Sigmoid colon (tissue), 7 donors: ENCODE results near the gene NKX2-1. TPM values are rescaled to one million over a fixed set of nuclear protein-coding genes. Genes with fewer than 3 reads are reported as not detected.
A peak's percentile ranks its signal among the peaks of the same experiment; 100 is the strongest.

ENCODE experiments used
- DNase-seq: peaks from one replicate; pipeline ENCODE4 v3.0.0-alpha.2; 2019
- H3K27ac ChIP-seq, 4 donors: fragments of 200-600 bp; sonication (generic); one replicate each; pipeline ENCODE4 v1.5.1; 2016 to 2019; ENCODE audit warnings: mild to moderate bottlenecking in 1 of 4
- H3K27me3 ChIP-seq, 3 donors: fragments of 200-600 bp; sonication (generic); one replicate each; pipeline ENCODE4 v1.5.1; 2019; ENCODE audit warnings: mild to moderate bottlenecking in 1 of 3
- H3K36me3 ChIP-seq, 4 donors: fragments of 200-600 bp; sonication (generic); one replicate each; pipeline ENCODE4 v1.5.1; 2016 to 2019
- H3K4me1 ChIP-seq, 4 donors: fragments of 200-600 bp; sonication (generic); one replicate each; pipeline ENCODE4 v1.5.1; 2017 to 2019
- H3K4me3 ChIP-seq, 4 donors: fragments of 200-600 bp; sonication (generic); one replicate each; pipeline ENCODE4 v1.5.1; 2017 to 2019; ENCODE audit warnings: mild to moderate bottlenecking in 2 of 4, moderate library complexity in 1 of 4
- H3K9me3 ChIP-seq, 4 donors: fragments of 200-600 bp in 3 of 4; sonication (generic) in 3 of 4; one replicate each; pipeline versions ENCODE4 v1.5.1 to v1.6.1; 2013 to 2019
- EP300 ChIP-seq, 4 donors: sonication (generic); formaldehyde crosslinking; IDR thresholded peaks; one replicate each; pipeline ENCODE4 v1.6.1; 2017; ENCODE audit warnings: antibody characterized with exemption in 4 of 4
- POLR2A ChIP-seq, 2 donors: fragments of 450-650 bp; IDR thresholded peaks; one replicate each; pipeline ENCODE4 v1.6.1; 2016; ENCODE audit warnings: antibody characterized with exemption in 2 of 2, mild to moderate bottlenecking in 2 of 2, moderate library complexity in 2 of 2
- POLR2AphosphoS5 ChIP-seq, 4 donors: sonication (generic); formaldehyde crosslinking; IDR thresholded peaks; one replicate each; pipeline ENCODE4 v1.6.1; 2017; ENCODE audit warnings: antibody characterized with exemption in 4 of 4
- WGBS, 2 donors: extraction: QIAGEN DNeasy Blood & Tissue Kit; methylation state at CpG; one replicate each; pipeline ENCODE4 v1.1.7; 2013; 5-methylcytosine and 5-hydroxymethylcytosine counted together
- intact Hi-C: fragments of 100-400 bp; cut with DNase I; formaldehyde crosslinking; loops from one replicate; pipeline ENCODE4 v1.15.1; 2023
- polyA plus RNA-seq, 3 donors: library from polyadenylated mRNA; stranded (reverse); fragments of 200-250 nt; gene quantifications; one replicate each; pipeline ENCODE4 v1.2.3, GENCODE V29; 2013
- total RNA-seq, 4 donors: library from RNA; depleted of rRNA; stranded (reverse); fragments of >200 nt; gene quantifications; one replicate each; pipeline ENCODE4 v1.1.0, GENCODE V29; 2016
- TF ChIP-seq, protein P1 (sequence below), 4 experiments: fragments of 450-650 bp in 3 of 4; fragments of 200-600 bp in 1 of 4; IDR thresholded peaks; one replicate each; pipeline ENCODE4 v1.5.1; 2016 to 2019; ENCODE audit warnings: antibody characterized with exemption in 4 of 4, mild to moderate bottlenecking in 3 of 4, moderate library complexity in 2 of 4
- donor health status: healthy with polysubstance abuse.
- donor health status: Bipolar disorder and iron deficiency.
- donor health status: healthy.

NKX2-1 gene
- total and polyA plus RNA-seq, 7 donors, result not detected

DNA sequence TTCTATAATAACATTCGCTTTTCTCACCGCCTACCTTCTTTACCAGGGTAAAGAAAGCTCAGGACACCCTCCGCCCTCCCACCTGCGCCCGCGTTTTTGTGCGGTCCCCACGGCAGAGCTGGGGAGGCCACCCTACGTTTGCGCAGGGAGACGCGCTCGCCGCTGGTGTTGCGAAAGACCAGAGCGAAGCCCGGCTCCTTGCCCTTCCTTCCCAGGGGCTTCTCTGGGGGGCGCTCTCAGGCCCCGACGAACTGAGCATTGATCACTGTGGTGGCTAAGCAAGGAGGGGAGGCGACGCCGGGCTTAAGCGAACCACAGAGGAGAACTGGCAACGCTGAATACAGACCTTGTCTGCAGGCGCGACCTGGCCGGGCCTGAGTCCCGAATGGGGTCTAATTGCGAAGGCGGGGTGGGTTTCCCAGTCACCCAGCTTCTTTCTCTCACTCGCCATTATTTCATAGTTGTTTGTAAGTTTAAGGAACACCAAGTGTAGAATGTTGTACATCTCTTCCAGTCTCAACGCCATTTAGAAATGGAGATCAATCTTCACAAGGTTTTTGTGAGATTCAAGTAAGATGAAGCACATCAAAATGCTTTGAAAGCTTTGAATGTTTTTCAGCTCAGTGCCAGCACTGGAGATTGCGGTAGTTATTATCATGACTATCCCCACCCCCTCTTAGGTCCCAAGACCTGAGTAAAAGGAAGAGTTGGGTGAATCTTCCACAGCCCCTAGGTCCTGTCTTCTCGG is 1.7 kb upstream of the NKX2-1 start:
- no peaks in the 10 kb centered on the region for H3K9me3 ChIP-seq
- H3K4me1 ChIP-seq, result peaks cover 0 to 55% (median 47%) of the 10 kb centered on the region in 4 donors
- no peaks in the 10 kb centered on the region for H3K36me3 ChIP-seq
- intact Hi-C loops, result no loop called here
- 9 to 17% methylated on average over 35 of the region's 35 CpGs for WGBS, 2 donors
- no peak for DNase-seq
- no peak overlapping the region for H3K4me3 ChIP-seq
- no peak overlapping the region for H3K27ac ChIP-seq
- peaks cover 81 to 100% (median 100%) of the 10 kb centered on the region in 3 donors for H3K27me3 ChIP-seq
- TF ChIP-seq, protein P1, sequence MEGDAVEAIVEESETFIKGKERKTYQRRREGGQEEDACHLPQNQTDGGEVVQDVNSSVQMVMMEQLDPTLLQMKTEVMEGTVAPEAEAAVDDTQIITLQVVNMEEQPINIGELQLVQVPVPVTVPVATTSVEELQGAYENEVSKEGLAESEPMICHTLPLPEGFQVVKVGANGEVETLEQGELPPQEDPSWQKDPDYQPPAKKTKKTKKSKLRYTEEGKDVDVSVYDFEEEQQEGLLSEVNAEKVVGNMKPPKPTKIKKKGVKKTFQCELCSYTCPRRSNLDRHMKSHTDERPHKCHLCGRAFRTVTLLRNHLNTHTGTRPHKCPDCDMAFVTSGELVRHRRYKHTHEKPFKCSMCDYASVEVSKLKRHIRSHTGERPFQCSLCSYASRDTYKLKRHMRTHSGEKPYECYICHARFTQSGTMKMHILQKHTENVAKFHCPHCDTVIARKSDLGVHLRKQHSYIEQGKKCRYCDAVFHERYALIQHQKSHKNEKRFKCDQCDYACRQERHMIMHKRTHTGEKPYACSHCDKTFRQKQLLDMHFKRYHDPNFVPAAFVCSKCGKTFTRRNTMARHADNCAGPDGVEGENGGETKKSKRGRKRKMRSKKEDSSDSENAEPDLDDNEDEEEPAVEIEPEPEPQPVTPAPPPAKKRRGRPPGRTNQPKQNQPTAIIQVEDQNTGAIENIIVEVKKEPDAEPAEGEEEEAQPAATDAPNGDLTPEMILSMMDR (IDR thresholded peaks at IDR 0.05), result no peak
- TF ChIP-seq POLR2A (IDR thresholded peaks at IDR 0.05) (no peak), EP300 (IDR thresholded peaks at IDR 0.05) (no peak), POLR2AphosphoS5 (IDR thresholded peaks at IDR 0.05) (no peak)

DNA sequence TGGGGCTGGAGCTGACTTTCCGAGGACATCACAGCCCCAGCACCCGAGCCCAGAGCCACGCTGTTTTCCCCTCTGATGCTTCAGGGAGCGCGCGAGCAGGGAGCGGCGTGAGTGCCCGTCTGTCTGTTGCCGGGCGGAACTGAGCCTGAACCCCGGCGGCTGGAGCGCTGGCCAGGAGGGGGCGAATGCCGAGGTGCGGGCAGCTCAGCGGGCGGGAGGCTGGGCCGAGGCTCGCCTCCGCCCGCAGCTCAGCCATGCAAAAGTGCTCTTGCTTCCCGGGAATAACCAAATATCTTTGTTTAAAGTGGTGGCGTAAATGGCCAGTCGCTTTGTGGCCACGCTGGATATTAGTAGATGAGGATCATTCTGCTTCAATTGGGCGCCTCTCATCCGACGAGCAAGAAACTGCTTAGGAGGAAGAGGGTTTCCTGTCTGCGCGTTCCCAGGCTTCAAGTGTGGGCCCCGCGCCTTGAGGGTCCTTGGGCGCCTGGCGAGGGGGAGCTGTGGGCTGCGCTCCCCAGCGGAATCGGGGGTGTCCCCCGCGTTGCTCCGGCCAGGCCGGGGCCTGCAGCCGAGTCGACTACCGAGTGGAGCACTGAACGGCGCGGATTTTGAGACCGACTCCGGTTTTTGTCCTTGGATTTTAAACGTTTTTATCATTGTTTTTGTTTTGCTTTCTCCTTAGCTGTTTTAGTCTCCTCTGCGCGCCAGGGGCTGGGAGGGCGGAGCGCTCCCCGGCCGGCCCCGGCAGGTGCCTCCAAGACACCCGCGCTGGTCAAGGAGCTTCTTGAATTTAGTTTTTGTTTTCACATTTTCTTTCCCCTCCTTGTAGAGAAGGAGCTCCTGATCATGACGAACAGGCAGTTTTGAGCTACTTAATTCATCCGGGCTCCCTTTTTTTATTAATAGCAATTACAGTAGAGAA is 831 bp upstream of the NKX2-1 start:
- Histone ChIP-seq H3K4me3 (peak overlapping the region in 3 of 4 donors; percentile 22 to 37 (median 33)), H3K4me1 (peaks cover 0 to 55% (median 47%) of the 10 kb centered on the region in 4 donors), H3K9me3 (no peaks in the 10 kb centered on the region), H3K36me3 (no peaks in the 10 kb centered on the region), H3K27ac (no peak overlapping the region), H3K27me3 (peaks cover 84 to 100% (median 99%) of the 10 kb centered on the region in 3 donors)
- 2 to 3% methylated on average over 63 of the region's 63 CpGs for WGBS, 2 donors
- DNase-seq, result no peak
- intact Hi-C loops, result no loop called here
- TF ChIP-seq, protein P1 (IDR thresholded peaks at IDR 0.05), result no peak
- TF ChIP-seq POLR2AphosphoS5 (IDR thresholded peaks at IDR 0.05), result no peak
- TF ChIP-seq EP300 (IDR thresholded peaks at IDR 0.05), result no peak
- TF ChIP-seq POLR2A (IDR thresholded peaks at IDR 0.05), result no peak

DNA sequence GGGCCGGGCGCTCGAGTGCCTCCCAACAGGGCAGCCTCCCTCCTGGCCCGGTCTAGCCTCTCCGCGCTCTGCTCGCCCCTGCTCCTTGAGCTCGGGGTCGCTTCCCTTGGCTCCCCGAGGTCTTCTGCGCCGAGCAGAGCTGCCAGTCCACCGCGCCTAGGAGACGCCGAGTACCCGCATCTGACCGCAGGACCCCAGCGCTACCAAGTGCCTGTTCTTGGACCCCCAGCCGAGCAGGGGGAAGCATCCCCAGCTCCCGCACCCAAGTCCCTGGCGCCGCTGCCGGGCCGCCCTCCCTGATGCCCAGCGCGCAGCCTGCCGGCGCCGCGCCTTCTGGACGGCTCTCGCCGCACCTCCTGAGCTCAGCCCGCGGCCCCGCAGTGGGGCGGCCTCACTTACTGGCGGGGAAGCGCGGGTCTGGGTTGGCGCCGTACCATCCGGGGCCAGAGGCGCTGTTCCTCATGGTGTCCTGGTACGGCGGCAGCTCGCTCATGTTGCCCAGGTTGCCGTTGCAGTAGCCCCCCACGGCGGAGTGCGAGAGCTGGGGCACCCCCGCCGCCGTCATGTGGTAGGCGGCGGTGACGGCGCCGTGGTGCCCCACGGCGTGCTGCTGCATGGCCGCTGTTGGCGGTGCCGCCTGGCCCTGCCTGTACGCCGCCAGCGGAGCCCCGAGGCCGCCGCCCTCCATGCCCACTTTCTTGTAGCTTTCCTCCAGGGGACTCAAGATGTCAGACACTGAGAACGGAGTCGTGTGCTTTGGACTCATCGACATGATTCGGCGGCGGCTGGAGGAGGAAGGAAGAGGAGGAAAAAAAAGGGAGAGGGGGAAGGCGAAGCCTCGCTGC is 1.2 kb downstream of the NKX2-1 start:
- 3% methylated on average over 79 of the region's 79 CpGs for WGBS, 2 donors
- peak overlapping the region in 2 of 4 donors; percentile 33 to 37 for H3K4me3 ChIP-seq

More for the DNA sequence above, 1.2 kb downstream of the NKX2-1 start:
- Histone ChIP-seq H3K36me3 (no peaks in the 10 kb centered on the region), H3K27ac (no peak overlapping the region), H3K4me1 (peaks cover 0 to 55% (median 44%) of the 10 kb centered on the region in 4 donors), H3K27me3 (peaks cover 73 to 100% (median 93%) of the 10 kb centered on the region in 3 donors), H3K9me3 (no peaks in the 10 kb centered on the region)
- DNase-seq, result no peak
- intact Hi-C loops, result no loop called here
- TF ChIP-seq, protein P1 (IDR thresholded peaks at IDR 0.05), result no peak
- TF ChIP-seq POLR2AphosphoS5 (IDR thresholded peaks at IDR 0.05) (no peak), POLR2A (IDR thresholded peaks at IDR 0.05) (no peak), EP300 (IDR thresholded peaks at IDR 0.05) (no peak)
